Esophagus squamous epithelium (tissue), 4 donors: ENCODE results near the gene C15orf62.

ENCODE experiments used
- CTCF ChIP-seq, 6 experiments: fragments of 450-650 bp in 4 of 6; fragments of 200-600 bp in 2 of 6; sonication (generic) in 2 of 6; IDR thresholded peaks; one replicate each; pipeline ENCODE4 v1.5.1; 2016 to 2019; ENCODE audit warnings: antibody characterized with exemption in 6 of 6, mild to moderate bottlenecking in 4 of 6, moderate library complexity in 4 of 6
- POLR2A ChIP-seq, 4 donors: fragments of 450-650 bp; IDR thresholded peaks; one replicate each; pipeline ENCODE4 v1.6.1; 2017; ENCODE audit warnings: antibody characterized with exemption in 4 of 4, mild to moderate bottlenecking in 4 of 4, moderate library complexity in 3 of 4

- no peak for TF ChIP-seq CTCF (IDR thresholded peaks at IDR 0.05)
- TF ChIP-seq POLR2A (IDR thresholded peaks at IDR 0.05): no peak
These were observed 30.7 kb upstream of the C15orf62 start for GRCh38 chr15:40739047-40739446.
